ENCODE measurements around the gene KRT5. TPM values are rescaled to one million over a fixed set of nuclear protein-coding genes. Genes with fewer than 3 reads are reported as not detected.

Gene KRT5
- total RNA-seq, 1 donor from 2014 or later = not detected

DNA sequence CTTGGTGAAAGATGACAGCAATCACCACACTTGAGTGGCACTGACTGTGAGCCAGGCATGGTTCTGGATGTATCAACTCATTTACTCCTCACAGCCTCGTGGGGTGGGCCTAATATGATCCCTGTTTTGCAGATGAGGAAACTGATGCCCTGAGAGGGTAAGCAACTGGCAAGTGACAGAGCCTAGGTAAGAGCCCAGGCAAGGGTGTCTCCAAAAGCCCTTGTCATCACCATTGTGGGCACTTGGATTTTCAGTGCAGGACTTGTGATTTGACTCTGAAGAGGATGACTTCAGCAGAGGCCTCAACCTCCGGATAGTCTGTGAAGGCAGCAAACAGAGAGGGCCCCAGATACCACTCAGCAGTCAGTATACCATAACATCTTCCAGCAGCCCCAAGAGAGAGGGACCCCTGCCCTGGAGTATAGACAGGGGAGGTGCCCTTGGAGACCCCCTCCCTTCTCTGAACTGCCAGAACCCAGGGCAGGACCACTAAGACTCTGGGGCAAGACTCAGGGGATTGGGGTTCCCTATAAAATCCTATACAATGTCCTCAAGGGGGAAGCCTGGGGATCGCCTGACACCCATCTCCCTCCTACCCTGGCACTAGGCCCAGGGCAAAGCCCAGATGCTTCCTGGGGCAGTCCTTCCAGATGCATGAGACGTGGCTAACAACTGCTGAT, 7.1 kb upstream of the KRT5 start:
- H3K4me3 ChIP-seq (ENCODE audit: low read depth, low read length) = no peak overlapping the region
- no peak for DNase-seq (ENCODE audit: low read depth)
- TF ChIP-seq CTCF (conservative IDR thresholded peaks at IDR 0.05; ENCODE audit: low read depth, low read length) = no peak

DNA sequence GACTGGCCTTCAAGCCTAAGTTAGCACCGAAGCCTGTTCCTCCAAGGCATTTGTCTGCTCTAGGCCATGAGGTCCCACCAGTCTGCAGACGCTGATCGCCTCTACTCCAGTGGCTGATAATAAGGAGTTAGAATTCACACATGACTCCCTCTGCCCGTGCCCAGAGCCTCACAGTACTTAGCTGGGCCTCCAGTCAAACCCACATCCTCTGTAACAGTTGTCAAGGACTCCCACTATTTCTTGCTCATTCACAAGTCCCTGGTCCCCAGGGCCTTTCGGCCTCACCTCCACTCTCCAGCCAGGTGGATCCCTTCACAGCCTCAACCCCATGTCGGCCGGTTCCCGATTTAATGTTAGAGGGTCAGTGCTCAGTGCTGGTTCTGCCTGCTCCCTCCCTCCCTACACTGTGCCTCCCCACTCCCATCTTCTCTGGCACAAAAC, 6.3 kb upstream of the KRT5 start:
- no peak for DNase-seq (ENCODE audit: low read depth)
- no peak for TF ChIP-seq CTCF (conservative IDR thresholded peaks at IDR 0.05; ENCODE audit: low read depth, low read length)
- no peak overlapping the region for H3K4me3 ChIP-seq (ENCODE audit: low read depth, low read length)

- no peak for TF ChIP-seq CTCF (conservative IDR thresholded peaks at IDR 0.05; ENCODE audit: low read depth, low read length)
- no peak overlapping the region for H3K4me3 ChIP-seq (ENCODE audit: low read depth, low read length)
- no peak for DNase-seq (ENCODE audit: low read depth)
Measured at GRCh38 chr12:52525661-52526499, 5.7 kb upstream of the KRT5 start.

DNA sequence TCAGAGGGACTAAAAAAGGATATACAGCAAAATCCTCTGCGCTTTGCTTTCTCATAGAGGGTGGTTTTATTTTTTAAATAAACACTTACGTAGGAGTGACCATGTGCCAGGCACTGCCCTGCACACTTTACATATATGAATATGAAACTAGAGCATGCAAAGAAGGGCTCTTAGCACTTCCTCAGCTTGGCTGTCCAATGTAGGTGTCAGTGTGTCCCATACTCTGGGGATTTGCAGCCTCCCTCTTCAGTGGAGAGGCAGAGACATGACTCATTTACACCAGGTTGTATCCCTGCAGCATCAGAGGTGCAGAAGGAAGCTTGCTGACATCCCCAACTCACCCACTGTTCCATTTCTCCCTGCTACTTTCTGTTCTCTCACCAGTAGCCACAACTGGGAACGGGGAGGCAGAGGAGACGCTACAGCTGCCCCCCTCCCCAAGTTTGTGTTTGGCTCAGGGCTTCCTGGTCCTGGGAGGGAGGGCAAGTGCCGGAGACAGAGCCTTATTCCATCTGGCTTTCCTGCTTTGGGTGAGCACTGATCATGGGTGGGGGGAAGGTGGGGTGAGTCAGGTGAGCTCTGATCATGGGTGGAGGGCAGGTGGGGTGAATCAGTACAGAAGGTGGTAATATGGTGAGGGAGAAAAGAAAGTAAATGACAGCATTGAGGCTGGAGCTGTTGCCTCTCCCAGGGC, 4.9 kb upstream of the KRT5 start:
- DNase-seq (ENCODE audit: low read depth) = no peak
- H3K4me3 ChIP-seq (ENCODE audit: low read depth, low read length) = no peak overlapping the region
- TF ChIP-seq CTCF (conservative IDR thresholded peaks at IDR 0.05; ENCODE audit: low read depth, low read length) = no peak

DNA sequence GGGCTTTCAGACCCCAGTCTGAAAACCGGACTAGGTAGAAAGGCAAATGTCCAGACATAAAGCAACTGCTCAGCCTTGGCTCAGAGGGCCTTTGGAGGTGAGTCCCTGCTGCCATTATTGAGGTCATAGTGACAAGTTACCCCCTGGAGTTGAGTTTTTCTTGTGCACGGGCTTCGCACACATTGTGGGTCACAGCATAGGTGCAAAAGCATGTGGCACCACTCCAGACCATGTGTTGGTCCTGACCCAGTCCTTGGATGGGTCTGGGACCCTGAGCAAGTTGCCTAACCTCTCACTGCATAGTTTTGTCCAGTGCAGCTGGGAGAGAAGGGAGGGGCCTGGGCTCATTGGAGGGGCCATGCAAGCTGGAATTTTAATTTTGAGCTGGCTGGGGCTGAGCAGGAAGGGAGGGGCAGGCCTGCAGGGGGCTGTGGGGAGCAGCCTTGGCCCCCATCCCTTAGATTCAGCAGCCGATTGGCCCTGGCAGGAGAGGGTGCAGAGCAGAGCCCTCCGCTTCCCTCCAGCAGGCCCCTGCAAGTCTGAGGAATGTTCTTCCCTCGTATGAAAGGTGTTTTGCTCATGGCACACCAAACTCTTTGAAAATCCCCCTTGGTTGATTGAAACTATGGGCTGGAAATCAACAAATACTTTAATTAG, 4.2 kb upstream of the KRT5 start:
- no peak overlapping the region for H3K4me3 ChIP-seq (ENCODE audit: low read depth, low read length)
- TF ChIP-seq CTCF (conservative IDR thresholded peaks at IDR 0.05; ENCODE audit: low read depth, low read length) = no peak
- DNase-seq (ENCODE audit: low read depth) = no peak

DNA sequence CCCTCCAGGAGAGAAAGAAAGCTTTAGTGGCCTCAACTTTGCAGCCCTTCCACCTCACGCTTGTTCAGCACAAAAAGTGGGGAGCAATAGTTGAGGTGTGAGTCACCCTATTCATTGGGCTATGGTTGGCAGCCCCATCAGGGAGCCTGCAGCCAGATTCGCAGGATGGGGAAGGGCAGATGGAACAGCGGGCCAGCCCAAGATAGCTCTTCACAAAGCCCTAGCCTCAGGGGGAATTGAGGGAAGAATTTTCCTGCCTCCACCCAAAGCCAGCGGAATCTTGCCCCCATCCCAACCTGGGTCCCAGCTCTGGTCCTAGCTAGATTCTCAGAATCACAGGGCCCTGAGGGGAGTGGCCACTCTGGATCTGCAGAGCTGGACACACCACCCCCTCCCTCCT, 3.6 kb upstream of the KRT5 start:
- no peak for DNase-seq (ENCODE audit: low read depth)
- H3K4me3 ChIP-seq (ENCODE audit: low read depth, low read length) = no peak overlapping the region
- no peak for TF ChIP-seq CTCF (conservative IDR thresholded peaks at IDR 0.05; ENCODE audit: low read depth, low read length)
